GM12878 (cell line): ENCODE data around the gene ARVCF.

Experiments used
- BMI1 ChIP-seq: fragments of 450-650 bp; IDR thresholded peaks from 2 replicates; pipeline ENCODE4 v1.6.1; 2016; ENCODE audit warnings: mild to moderate bottlenecking, moderate library complexity, borderline replicate concordance
- CHD2 ChIP-seq: IDR thresholded peaks from 2 replicates; pipeline ENCODE4 v1.6.1; 2011; ENCODE audit warnings: low read depth, low read length, improper control_type of control experiment, borderline replicate concordance
- NR2F1 ChIP-seq: fragments of 450-650 bp; conservative IDR thresholded peaks from 2 replicates; pipeline ENCODE4 v1.6.1; 2017; ENCODE audit warnings: mild to moderate bottlenecking
- POLR2A ChIP-seq: IDR thresholded peaks from 2 replicates; pipeline ENCODE4 v1.6.1; 2011; ENCODE audit warnings: low read depth, mild to moderate bottlenecking, low read length
- SREBF2 ChIP-seq: IDR thresholded peaks from 2 replicates; pipeline ENCODE4 v1.6.1; 2012; ENCODE audit warnings: mild to moderate bottlenecking, low read length
- ZNF207 ChIP-seq: fragments of 450-650 bp; IDR thresholded peaks from 2 replicates; pipeline ENCODE4 v1.6.1; 2014; ENCODE audit warnings: antibody characterized with exemption, mild to moderate bottlenecking, borderline replicate concordance
- ZNF24 ChIP-seq: fragments of 450-650 bp; IDR thresholded peaks from 2 replicates; pipeline ENCODE4 v1.6.1; 2017; ENCODE audit warnings: antibody characterized with exemption, mild to moderate bottlenecking
- TF ChIP-seq, protein P1 (sequence below), 3 experiments: IDR thresholded peaks in 2 of 3; conservative IDR thresholded peaks in 1 of 3; 2 replicates each; pipeline ENCODE4 v1.5.1; 2011; ENCODE audit warnings: low read depth in 3 of 3, low read length in 3 of 3, mild to moderate bottlenecking in 3 of 3, control low read depth in 2 of 3, moderate library complexity in 2 of 3, inconsistent platforms in 1 of 3, mixed read lengths in 1 of 3; ENCODE audit not compliant: control insufficient read depth in 2 of 3, insufficient read depth in 1 of 3; ENCODE audit errors: extremely low read depth in 1 of 3
- TF ChIP-seq, protein P2 (sequence below): IDR thresholded peaks from 2 replicates; pipeline ENCODE4 v1.6.1; 2011; ENCODE audit warnings: low read depth, mild to moderate bottlenecking, low read length, moderate library complexity, borderline replicate concordance; ENCODE audit errors: extremely low read depth
- TF ChIP-seq, protein P3 (sequence below): IDR thresholded peaks from 2 replicates; pipeline ENCODE4 v1.6.1; 2012; ENCODE audit warnings: low read length, inconsistent platforms

DNA sequence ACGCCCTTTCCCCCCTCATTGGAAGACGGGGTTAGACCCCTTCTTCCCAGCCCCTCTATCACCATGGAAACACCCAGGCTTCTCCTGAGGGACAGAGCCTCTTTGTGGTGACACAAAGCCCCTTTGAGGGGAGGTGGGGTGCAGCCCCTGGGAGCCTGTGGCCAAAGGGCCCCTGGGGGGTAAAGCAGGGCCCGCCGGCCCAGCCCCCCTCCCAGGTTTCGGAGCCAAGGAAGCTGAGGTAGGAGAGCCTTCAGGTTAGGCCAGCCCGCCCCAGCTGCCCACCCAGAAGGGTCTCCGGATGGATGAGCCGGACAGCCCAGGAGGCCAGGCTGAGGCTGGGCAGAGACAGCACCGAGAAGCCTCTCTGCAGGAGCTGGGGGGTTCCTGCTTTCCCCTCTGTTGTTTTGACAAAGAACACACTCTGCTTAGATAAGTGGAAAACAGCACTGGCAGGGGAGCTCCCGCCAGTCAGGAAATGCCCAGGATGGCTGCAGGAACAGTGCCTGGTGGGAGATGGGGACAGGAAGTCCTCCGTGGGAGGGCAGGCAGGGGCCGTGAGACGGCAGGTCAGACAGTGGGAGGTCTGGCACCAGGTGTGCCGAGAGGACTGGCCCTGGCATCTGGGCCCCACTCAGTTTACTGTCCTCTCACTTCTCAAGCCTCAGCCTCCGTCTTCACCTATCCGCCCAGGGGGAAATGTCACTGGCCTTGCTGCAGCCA, 18.2 kb downstream of the ARVCF start:
- TF ChIP-seq ZNF207 = no peak
- no peak for TF ChIP-seq SREBF2
- no peak for TF ChIP-seq ZNF24
- TF ChIP-seq, protein P1, sequence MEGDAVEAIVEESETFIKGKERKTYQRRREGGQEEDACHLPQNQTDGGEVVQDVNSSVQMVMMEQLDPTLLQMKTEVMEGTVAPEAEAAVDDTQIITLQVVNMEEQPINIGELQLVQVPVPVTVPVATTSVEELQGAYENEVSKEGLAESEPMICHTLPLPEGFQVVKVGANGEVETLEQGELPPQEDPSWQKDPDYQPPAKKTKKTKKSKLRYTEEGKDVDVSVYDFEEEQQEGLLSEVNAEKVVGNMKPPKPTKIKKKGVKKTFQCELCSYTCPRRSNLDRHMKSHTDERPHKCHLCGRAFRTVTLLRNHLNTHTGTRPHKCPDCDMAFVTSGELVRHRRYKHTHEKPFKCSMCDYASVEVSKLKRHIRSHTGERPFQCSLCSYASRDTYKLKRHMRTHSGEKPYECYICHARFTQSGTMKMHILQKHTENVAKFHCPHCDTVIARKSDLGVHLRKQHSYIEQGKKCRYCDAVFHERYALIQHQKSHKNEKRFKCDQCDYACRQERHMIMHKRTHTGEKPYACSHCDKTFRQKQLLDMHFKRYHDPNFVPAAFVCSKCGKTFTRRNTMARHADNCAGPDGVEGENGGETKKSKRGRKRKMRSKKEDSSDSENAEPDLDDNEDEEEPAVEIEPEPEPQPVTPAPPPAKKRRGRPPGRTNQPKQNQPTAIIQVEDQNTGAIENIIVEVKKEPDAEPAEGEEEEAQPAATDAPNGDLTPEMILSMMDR (IDR thresholded peaks at IDR 0.05 in 2 of 3, conservative IDR thresholded peaks at IDR 0.05 in 1 of 3; ENCODE audit: control insufficient read depth in 2 of 3, extremely low read depth in 1 of 3, insufficient read depth in 1 of 3, low read depth in 3 of 3, low read length in 3 of 3) = no peak
- TF ChIP-seq POLR2A = no peak
- TF ChIP-seq, protein P2, sequence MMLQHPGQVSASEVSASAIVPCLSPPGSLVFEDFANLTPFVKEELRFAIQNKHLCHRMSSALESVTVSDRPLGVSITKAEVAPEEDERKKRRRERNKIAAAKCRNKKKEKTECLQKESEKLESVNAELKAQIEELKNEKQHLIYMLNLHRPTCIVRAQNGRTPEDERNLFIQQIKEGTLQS = no peak
- no peak for TF ChIP-seq BMI1
- no peak for TF ChIP-seq CHD2
- TF ChIP-seq, protein P3, sequence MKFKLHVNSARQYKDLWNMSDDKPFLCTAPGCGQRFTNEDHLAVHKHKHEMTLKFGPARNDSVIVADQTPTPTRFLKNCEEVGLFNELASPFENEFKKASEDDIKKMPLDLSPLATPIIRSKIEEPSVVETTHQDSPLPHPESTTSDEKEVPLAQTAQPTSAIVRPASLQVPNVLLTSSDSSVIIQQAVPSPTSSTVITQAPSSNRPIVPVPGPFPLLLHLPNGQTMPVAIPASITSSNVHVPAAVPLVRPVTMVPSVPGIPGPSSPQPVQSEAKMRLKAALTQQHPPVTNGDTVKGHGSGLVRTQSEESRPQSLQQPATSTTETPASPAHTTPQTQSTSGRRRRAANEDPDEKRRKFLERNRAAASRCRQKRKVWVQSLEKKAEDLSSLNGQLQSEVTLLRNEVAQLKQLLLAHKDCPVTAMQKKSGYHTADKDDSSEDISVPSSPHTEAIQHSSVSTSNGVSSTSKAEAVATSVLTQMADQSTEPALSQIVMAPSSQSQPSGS = no peak
- no peak for TF ChIP-seq NR2F1
